ENCODE data around the gene BAHCC1. TPM values are rescaled to one million over a fixed set of nuclear protein-coding genes. Genes with fewer than 3 reads are reported as not detected.

The BAHCC1 gene
- total and polyA plus RNA-seq, 9 of the 15 experiments (the other 6 are each of a cell fraction or from before 2014, with no cell fraction given) = 0.14 to 26.9 (median 5.0) TPM

DNA sequence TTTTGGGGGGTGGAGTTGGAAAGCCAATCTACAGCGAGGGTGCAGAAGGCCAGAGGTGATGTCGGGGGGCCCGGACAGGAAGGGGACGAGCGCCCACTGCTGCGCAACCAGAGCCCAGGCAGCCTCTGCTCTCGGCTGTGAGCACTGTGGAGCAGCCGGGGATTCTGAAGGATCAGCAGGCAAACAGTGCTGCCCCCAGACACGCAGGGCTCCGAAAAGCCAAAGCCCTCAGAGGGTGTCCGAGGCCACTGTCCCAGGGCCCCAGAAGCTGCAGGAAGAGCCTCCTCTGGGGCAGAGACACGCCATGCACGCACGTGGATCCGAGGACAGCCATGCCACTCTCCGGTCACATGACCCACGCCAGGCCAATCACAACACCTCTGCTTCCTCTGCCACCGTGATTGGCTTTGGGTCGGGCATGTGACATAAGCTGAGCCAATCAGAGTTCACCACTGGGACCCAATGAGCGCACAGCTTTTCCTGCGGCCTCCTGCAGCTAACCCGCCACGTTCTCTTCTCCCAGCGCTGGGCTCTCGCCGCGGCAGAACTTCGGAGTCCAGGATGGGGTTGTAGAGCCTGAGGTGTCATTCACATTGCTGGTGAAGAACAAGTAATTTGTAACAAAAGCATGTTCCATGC lies 76.7 kb downstream of the BAHCC1 start (continued):
- TF ChIP-seq ZNF197 (CRISPR knock-in tag; IDR thresholded peaks at IDR 0.05; ENCODE audit: low read depth) = no peak
- TF ChIP-seq RNF2 (IDR thresholded peaks at IDR 0.05) = peak; percentile 87
- no peak for TF ChIP-seq RFX5 (IDR thresholded peaks at IDR 0.05; ENCODE audit: low read depth, low read length)
- TF ChIP-seq BHLHE40 (IDR thresholded peaks at IDR 0.05; ENCODE audit: low read length) = peak; percentile 69; the same call in 1 of the 2 replicates
- TF ChIP-seq NFIX (CRISPR knock-in tag; IDR thresholded peaks at IDR 0.05; ENCODE audit: low read depth) = no peak
- TF ChIP-seq, protein P1, sequence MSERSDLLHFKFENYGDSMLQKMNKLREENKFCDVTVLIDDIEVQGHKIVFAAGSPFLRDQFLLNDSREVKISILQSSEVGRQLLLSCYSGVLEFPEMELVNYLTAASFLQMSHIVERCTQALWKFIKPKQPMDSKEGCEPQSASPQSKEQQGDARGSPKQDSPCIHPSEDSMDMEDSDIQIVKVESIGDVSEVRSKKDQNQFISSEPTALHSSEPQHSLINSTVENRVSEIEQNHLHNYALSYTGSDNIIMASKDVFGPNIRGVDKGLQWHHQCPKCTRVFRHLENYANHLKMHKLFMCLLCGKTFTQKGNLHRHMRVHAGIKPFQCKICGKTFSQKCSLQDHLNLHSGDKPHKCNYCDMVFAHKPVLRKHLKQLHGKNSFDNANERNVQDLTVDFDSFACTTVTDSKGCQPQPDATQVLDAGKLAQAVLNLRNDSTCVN (CRISPR knock-in tag; IDR thresholded peaks at IDR 0.05) = 0 out of 2 replicates have a peak, but pooled peaks have one; percentile 29
- TF ChIP-seq, protein P2, sequence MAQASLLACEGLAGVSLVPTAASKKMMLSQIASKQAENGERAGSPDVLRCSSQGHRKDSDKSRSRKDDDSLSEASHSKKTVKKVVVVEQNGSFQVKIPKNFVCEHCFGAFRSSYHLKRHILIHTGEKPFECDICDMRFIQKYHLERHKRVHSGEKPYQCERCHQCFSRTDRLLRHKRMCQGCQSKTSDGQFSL (CRISPR knock-in tag; IDR thresholded peaks at IDR 0.05) = peak; percentile 32; the same call in 1 of the 2 replicates
- TF ChIP-seq, protein P2 (tag; IDR thresholded peaks at IDR 0.05) = peak in 1 of 2 experiments; percentile 55; a peak in 1 of 4 replicates
- TF ChIP-seq POLR2G (IDR thresholded peaks at IDR 0.05; ENCODE audit: low read depth, low read length) = peak; percentile 81
- TF ChIP-seq TCFL5 (CRISPR knock-in tag; conservative IDR thresholded peaks at IDR 0.05) = no peak
- no peak for TF ChIP-seq TRIM28 (IDR thresholded peaks at IDR 0.05)
- TF ChIP-seq MCM5 (IDR thresholded peaks at IDR 0.05; ENCODE audit: low read depth) = no peak
- peak in 1 of 2 experiments; percentile 94; a peak in 2 of 3 replicates for TF ChIP-seq CBX3 (IDR thresholded peaks at IDR 0.05; ENCODE audit: borderline replicate concordance in 1 of 2, low read length in 2 of 2)
- TF ChIP-seq HDAC8 (tag; IDR thresholded peaks at IDR 0.05) = peak; percentile 95
- TF ChIP-seq ARID2 (IDR thresholded peaks at IDR 0.05) = no peak
- TF ChIP-seq, protein P3, sequence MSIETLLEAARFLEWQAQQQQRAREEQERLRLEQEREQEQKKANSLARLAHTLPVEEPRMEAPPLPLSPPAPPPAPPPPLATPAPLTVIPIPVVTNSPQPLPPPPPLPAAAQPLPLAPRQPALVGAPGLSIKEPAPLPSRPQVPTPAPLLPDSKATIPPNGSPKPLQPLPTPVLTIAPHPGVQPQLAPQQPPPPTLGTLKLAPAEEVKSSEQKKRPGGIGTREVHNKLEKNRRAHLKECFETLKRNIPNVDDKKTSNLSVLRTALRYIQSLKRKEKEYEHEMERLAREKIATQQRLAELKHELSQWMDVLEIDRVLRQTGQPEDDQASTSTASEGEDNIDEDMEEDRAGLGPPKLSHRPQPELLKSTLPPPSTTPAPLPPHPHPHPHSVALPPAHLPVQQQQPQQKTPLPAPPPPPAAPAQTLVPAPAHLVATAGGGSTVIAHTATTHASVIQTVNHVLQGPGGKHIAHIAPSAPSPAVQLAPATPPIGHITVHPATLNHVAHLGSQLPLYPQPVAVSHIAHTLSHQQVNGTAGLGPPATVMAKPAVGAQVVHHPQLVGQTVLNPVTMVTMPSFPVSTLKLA (conservative IDR thresholded peaks at IDR 0.05) = peak; percentile 98 to 99
- TF ChIP-seq RAD21 (CRISPR knock-in tag; conservative IDR thresholded peaks at IDR 0.05 in 1 of 2, IDR thresholded peaks at IDR 0.05 in 1 of 2) = peak; percentile 90
- TF ChIP-seq NFXL1 (CRISPR knock-in tag; IDR thresholded peaks at IDR 0.05) = no peak
- TF ChIP-seq TAF9B (IDR thresholded peaks at IDR 0.05; ENCODE audit: partially characterized antibody) = peak; percentile 35
- TF ChIP-seq SRSF3 (IDR thresholded peaks at IDR 0.05; ENCODE audit: insufficient read depth, low read length) = no peak
- TF ChIP-seq KAT2B (IDR thresholded peaks at IDR 0.05; ENCODE audit: low read depth, low read length) = no peak
- TF ChIP-seq, protein P4, sequence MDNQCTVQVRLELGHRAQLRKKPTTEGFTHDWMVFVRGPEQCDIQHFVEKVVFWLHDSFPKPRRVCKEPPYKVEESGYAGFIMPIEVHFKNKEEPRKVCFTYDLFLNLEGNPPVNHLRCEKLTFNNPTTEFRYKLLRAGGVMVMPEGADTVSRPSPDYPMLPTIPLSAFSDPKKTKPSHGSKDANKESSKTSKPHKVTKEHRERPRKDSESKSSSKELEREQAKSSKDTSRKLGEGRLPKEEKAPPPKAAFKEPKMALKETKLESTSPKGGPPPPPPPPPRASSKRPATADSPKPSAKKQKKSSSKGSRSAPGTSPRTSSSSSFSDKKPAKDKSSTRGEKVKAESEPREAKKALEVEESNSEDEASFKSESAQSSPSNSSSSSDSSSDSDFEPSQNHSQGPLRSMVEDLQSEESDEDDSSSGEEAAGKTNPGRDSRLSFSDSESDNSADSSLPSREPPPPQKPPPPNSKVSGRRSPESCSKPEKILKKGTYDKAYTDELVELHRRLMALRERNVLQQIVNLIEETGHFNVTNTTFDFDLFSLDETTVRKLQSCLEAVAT (IDR thresholded peaks at IDR 0.05) = peak in 1 of 2 experiments; percentile 75; a peak in 1 of 4 replicates
- no peak for TF ChIP-seq ZBTB8A (IDR thresholded peaks at IDR 0.05; ENCODE audit: partially characterized antibody)
- no peak for TF ChIP-seq CCNT2 (IDR thresholded peaks at IDR 0.05; ENCODE audit: borderline replicate concordance, extremely low read depth, insufficient read length, low read depth, low read length)
